OCI-LY1 (cell line): Measurements from ENCODE around the gene CD69.

Experiments used
- CTCF ChIP-seq: fragments of 200-600 bp; sonication (generic), shearing (Covaris generic); IDR thresholded peaks from 2 replicates; pipeline ENCODE4 v1.5.1; 2017; ENCODE audit warnings: mild to moderate bottlenecking, antibody characterized with exemption, low read length, moderate library complexity, mixed read lengths
- EZH2 ChIP-seq: fragments of 200-600 bp; sonication (generic), shearing (Covaris generic); IDR thresholded peaks from 2 replicates; pipeline ENCODE4 v1.8.0; 2017; ENCODE audit warnings: borderline replicate concordance, mixed run types, mild to moderate bottlenecking, antibody characterized with exemption, low read length, moderate library complexity, mixed read lengths

GRCh38 chr12:9796346-9796745 is 35.6 kb upstream of the CD69 start:
- TF ChIP-seq CTCF (no peak), EZH2 (no peak)
